Hematopoietic multipotent progenitor cell (in vitro differentiated cells): ENCODE measurements around the gene RBCK1. TPM values are rescaled to one million over a fixed set of nuclear protein-coding genes. Genes with fewer than 3 reads are reported as not detected.
"Not testable (repeated sequence)": the region's sequence is repeated elsewhere in the genome, so short reads cannot be mapped to it uniquely, and the experiment has no call there.

ENCODE experiments used
- DNase-seq, 3 donors: peaks; one replicate each; pipeline ENCODE4 v3.0.0-alpha.2; 2011 to 2015; ENCODE audit warnings: low read depth in 2 of 3, low spot score in 2 of 3
- total RNA-seq: library from RNA; depleted of rRNA; stranded (reverse); fragments of >200 nt; gene quantifications from one replicate; pipeline ENCODE4 v1.2.3, GENCODE V29; 2012

The RBCK1 gene
- total RNA-seq, 1 donor = 91.8 TPM

GRCh38 chr20:434221-434620 lies 26.1 kb downstream of the RBCK1 start:
- DNase-seq = no peak

DNA sequence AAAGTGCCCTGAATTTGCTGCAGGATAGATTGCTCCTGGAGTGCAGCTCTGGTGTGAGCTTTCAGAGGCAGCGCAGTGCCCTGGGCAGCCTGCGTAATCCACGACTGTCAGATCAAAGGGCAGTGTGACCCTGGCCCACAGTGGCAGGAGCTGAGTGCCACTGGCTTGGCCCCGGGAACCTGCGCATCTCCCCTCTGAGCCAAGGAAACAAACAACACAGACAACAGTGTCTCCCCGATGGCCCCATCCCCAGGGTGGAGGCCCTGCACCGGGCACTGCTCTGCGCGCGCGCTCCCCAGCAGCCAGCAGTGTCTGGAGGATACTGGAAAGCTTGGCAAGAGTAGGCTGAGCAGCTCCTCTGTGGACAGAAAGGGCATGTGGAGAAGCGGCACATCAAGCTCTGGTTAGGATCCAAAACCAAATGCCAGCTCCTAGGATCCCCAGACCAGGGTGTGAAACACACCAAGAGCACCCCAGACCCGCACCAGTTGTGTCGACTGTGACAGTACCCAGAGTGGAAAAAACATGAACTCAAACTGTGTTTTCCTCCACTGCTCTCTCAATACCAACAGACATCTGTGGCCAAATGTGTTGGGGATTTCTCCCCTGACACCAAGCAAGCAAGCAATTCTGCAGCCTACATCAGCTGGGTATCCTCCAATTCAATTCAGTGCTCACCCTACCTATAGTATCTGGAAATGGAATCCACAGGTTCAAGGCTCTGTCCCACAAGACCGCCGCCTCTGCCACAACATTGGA lies 26.7 kb downstream of the RBCK1 start:
- DNase-seq = no peak

DNA sequence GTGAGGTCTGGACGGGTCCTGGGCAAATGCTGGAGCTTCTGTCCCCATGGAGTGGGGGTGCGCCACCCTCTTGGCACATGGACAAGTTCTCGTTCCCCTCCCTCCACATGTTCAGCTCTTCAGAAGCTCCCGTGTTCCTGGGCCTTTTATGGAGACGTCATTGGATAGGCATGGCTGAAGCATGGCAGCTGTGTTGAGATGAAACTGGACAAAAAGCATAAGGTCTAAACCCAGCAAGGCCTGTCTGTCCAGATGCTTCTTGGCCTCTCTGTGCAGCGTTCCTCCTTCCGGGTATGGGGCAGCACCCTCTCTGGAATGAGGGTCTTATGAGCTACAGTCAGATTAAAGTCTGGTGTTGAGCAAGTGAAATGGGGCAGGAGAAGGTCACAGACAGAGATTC lies 27.5 kb downstream of the RBCK1 start:
- no peak for DNase-seq

- no peak for DNase-seq
These were observed 28.4 kb downstream of the RBCK1 start for GRCh38 chr20:436476-436875.

GRCh38 chr20:437787-438486 lies 29.8 kb downstream of the RBCK1 start:
- peak in 2 of 3 donors; percentile 33 to 62 for DNase-seq

DNA sequence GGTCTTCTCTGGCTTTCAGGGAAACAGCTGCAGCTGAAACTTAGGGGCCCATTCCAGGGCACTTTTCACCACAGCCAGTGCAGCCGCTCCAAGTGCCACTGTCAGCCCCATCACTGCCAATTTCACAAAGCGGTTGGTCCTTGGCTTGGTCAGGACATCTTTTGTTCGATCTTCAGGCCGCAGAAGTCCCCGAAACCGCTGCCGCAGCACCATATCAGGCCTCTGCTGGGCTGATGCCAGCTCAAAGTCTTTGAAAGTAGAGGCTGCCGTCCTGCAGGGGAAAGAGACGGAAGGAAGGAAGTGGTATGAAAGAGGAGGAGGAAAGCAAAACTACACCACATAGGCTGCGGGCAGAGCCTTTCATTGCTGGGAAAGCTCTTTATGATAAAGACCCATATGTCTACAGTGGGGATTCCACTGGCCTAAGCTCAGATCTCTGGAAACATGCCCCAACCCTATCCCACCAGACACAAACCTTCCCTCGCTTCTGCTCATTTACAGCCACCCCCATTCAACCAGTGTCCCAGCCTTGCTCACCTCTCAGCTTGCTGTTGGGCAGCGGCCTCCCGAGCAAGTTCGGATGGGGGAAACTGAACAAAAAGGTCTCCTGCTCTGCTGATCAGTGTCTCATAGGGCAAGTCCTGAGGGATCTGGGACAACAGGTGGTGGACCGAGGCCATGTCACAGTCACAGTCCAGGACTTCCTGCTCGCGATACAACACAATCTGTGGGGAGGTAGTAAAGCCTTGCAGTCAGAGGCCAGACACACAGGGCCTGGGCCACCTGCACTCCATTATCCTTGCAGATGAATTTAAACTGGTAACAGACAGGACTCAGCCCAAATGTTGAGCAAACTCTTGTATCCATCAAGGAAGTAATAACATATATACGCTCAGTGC lies 30.7 kb downstream of the RBCK1 start:
- DNase-seq = peak; percentile 29 to 84 (median 67)

DNA sequence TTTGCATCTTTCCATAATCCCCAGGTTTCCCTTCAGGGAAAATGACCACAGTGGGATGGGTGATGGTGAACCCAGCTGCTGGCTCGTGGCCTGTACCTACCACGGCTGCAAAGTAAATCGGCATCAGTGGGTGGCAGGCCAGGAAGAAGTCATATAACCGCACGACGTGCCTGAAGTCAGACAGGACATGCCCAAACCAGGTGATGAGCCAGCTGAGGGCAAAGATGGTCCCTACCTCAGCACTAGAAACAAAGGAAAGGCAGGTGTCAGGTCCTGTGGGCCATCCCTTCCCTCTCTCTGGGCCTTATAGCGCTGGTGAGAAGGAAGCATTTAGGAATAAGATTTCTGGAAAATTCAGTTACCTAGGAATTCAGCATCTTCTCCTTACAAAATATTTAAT lies 32.0 kb downstream of the RBCK1 start:
- DNase-seq = no peak

- no peak for DNase-seq
These were observed 32.5 kb downstream of the RBCK1 start for GRCh38 chr20:440636-441035.

- no peak for DNase-seq
These were observed 35.2 kb downstream of the RBCK1 start for GRCh38 chr20:443223-443775.

- DNase-seq = no peak
These were observed 36.0 kb downstream of the RBCK1 start for GRCh38 chr20:444117-444516.

DNA sequence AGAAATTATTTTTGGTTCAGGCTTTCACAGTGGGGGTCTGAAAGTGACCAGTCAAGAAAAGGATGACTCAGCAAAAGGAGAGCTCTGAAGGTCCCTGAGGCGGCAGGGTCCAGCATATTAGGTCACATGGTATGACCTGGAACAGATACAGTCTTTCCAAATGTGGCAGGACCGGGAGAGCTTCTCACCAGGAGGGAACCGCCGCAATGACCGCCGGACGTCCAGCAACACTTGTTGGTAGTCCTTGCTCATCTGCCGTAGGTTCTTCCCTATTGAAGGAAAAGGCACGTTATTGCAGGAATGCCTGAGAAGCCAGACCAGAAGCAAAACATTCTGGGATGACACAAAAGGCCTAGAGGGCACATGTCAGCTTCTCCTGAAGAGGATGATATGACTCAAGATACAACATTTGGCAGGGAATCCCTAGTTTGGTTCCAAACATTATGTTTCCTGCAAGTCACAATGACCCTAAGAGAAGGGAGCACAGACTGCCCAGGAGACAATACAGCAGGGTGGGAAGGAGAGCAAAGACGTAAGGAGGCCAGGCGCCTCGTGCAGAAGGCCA lies 36.8 kb downstream of the RBCK1 start:
- no peak for DNase-seq

DNA sequence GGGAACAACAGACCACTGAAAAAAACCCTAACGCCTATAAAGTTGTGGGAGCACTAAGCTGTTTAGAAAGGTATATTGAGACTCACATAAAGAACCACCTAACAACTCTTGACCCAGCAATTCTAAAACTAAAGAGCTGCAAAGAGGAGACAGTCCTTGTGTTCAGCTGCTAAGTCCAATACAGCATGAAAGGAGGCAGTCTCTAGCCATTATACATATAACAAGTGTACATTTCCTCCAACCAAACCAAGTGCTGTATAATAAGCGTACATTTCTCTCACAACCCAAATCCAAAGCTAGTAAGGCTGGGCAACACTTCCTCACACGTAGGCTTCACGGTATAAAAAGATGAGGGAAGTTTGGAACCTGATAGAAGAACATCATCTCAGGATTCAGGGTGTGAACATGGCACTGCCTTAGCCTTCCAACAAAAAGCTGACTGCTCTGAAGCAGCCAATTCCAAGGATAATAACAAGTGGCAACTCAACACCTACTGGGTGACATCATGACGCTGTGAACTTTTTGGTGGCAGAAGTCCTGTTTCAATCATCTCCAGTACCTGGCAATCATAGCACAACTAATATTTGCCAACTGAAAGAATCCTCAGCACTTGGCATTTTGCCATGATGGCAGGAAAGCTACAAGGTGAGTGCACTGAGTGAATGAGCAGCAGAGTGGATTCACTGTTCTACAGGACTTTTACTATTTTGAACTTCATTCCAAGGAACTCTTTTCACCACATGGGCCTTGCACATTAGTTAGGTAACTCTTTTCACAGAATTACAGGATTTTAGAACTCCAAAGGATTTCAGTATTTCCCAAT lies 37.6 kb downstream of the RBCK1 start:
- no peak for DNase-seq

DNA sequence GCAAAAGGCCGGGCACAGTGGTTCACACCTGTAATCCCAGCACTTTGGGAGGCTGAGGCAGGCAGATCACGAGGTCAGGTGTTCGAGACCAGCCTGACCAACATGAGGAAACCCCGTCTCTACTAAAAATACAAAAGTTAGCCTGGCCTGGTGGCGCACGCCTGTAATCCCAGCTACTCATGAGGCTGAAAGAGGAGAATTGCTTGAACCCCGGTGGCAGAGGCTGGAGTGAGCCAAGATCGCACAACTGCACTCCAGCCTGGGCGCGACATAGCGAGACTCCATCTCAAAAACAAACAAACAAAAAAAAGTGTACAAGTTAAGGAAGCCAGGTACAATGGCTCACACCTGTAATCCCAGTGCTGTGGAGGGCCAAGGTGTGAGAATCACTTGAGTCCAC lies 43.9 kb downstream of the RBCK1 start:
- DNase-seq = not testable (repeated sequence)

DNA sequence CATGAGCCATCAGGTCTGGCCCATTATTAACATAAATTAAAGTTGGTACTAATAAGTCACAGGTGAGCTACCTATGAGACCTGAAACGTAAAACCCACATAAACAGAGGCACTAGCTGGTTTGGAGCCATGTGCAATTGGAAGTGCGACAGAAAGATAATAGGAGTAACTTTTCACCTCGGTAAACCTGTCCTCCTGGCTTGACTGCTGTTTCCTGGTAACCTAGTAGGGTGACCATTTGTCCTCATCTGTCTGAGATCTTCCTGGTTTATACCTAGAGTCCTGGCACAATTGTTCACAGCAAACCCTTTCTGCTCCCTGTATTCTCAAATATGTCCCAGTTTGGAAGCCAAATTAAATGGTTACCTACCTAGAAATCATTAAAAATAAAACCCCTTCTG lies 46.9 kb downstream of the RBCK1 start:
- no peak for DNase-seq

DNA sequence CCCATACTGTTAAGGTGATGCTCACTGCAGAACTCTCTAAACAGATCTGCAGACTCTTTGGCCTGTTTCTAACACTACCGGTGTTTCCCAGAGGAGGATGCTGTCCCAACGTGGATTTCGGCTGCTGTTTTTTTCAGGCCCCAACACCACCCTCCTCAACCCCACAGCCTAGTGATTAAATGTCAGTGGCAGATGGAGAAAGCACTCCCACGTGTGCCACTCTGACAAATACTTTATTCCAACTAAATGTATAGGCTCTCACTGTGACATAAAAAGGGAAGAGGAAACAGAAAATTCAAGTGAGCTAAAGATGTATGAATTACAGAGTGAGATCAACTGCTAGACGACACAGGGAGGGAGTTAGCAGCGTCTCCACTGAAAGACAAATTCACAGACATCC lies 50.7 kb downstream of the RBCK1 start:
- no peak for DNase-seq

GRCh38 chr20:460180-460579 lies 52.1 kb downstream of the RBCK1 start:
- no peak for DNase-seq

DNA sequence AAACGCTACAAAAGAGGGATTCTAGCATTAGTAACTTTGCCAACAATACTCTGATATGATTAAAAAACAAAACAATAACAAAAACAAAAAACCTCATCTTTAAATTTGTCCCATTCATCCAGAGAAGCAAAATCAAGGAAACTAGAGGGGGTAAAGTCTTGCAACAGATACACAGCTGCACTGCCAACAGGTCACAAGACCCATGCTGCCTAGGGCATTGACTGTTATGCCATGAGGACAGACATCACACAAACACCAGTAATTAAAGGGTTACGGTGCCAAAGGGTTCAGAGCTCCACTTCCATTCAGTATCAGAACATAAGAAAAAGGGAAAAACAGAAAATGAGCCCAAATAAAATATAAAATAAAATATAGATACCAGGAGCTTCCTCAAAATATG lies 52.6 kb downstream of the RBCK1 start:
- no peak for DNase-seq

GRCh38 chr20:461254-462198 lies 53.4 kb downstream of the RBCK1 start:
- no peak for DNase-seq
